ENCODE measurements around the gene EMILIN1.

The EMILIN1 gene

GRCh38 chr2:27078267-27079194, at the start of gene EMILIN1:
TSS of gene EMILIN1 (plus strand) at chr2:27078615. CDS start at chr2:27079066, 451 bp downstream.
- DNase-seq (ENCODE audit: low spot score): no peak

- DNase-seq (ENCODE audit: low spot score): no peak
Observed at GRCh38 chr2:27029051-27029450, 49.4 kb upstream of the EMILIN1 start.

DNA sequence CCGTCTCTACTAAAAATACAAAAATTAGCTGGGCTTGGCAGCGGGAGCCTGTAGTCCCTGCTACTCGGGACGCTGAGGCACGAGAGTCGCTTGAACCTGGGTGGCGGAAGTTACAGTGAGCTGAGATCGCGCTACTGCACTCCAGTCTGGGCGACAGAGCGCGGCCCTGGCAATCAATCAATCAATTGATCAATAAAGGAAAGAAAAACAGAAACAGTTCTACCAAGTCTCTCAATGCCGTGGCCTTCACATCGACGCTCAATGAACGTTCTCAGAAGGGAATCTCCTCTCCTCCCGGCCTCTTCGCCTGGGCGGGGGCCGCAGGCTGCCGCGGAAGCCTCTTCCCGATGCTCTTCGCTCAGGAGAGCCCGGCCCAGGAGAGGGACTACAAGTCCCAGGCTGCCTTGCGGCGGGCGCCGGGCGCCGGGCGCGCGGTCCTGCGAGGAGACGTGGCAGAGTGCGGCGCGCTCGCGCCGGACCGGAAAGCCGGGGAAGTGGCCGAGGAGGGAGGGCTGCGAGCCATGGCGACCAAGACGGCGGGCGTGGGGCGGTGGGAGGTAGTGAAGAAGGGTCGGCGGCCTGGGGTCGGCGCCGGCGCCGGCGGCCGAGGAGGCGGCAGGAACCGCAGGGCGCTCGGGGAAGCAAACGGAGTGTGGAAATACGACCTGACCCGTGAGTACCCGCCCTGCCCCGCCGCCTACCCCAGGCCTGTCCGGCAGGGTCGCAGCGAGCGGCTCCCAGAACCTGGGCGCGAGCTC, 45.7 kb upstream of the EMILIN1 start, which contains the start of gene TMEM214:
TSS of gene TMEM214 (plus strand) at position 471 of the 758 bp plus-strand sequence. CDS start at position 522, 51 bp downstream.
- DNase-seq (ENCODE audit: low spot score): peak; percentile 77

GRCh38 chr2:27033253-27033852, 45.1 kb upstream of the EMILIN1 start:
- no peak for DNase-seq (ENCODE audit: low spot score)

- DNase-seq (ENCODE audit: low spot score): no peak
Observed at GRCh38 chr2:27038012-27038411, 40.4 kb upstream of the EMILIN1 start.

- DNase-seq (ENCODE audit: low spot score): no peak
Observed at GRCh38 chr2:27038631-27039339, 39.6 kb upstream of the EMILIN1 start.

DNA sequence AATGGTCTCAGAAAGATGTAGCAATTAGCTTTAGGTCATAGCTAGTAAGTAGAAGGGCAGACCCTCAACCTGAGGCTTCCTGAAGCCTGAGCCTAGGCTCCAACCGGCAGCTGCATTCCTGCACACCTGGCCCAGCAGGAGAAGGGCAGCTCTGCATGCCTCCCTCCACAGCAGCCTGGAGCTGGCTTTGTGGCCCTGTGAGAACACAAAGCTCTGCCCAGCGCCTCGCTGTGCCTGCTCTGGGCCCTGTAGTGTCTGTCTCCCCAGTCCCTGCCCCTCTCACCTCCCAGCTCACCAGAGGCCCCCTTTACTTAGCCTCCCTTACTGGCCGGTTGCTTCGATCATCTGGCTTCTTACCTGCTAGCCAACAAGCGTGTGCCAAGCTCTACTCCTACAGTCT, 39.0 kb upstream of the EMILIN1 start:
- no peak for DNase-seq (ENCODE audit: low spot score)

GRCh38 chr2:27039871-27040270, 38.5 kb upstream of the EMILIN1 start:
- no peak for DNase-seq (ENCODE audit: low spot score)

GRCh38 chr2:27040282-27040681, 38.1 kb upstream of the EMILIN1 start:
- no peak for DNase-seq (ENCODE audit: low spot score)

DNA sequence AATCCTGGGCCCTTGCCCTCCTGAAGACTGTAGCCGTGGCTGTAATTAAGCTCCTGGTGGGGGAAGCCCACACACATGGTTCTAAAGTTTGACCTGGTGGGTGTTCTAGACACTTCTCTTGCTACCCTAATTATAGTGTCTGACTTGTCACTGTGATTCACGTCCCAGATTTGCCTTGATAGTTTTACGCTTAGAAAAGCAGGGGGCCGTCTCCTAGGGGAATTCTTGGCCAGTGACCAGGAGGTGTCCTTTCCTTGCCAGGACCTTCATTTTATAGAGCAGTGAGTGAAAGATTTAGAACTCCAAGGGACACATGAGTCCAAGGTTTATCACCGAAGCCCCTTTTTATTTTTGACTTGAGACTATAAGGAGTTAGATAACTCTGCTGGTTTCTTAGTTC, 36.7 kb upstream of the EMILIN1 start:
- no peak for DNase-seq (ENCODE audit: low spot score)

DNA sequence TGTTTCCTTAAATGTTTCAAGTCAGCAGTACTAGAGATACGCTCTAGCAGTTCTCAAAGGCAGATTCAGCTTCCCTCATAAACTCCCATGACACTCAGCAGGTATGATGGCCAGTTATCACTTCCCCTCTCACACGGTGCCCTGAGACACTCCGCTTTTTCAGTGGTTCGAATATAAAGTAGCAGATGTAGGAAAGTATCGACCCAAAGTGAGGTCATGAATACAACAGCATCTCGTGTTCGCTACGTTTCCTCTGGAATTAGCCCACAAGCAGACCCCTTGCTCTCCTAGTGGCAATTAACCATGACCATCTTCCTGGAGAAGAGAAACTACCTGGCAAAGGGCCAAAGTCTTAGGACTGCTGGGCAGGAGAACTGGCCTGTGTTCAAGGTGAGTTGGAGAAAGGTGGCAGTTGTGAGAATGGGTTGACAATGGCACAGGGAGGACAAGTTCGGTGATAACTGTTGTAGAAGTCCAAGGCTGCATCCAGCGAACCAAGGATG, 36.2 kb upstream of the EMILIN1 start:
- no peak for DNase-seq (ENCODE audit: low spot score)

DNA sequence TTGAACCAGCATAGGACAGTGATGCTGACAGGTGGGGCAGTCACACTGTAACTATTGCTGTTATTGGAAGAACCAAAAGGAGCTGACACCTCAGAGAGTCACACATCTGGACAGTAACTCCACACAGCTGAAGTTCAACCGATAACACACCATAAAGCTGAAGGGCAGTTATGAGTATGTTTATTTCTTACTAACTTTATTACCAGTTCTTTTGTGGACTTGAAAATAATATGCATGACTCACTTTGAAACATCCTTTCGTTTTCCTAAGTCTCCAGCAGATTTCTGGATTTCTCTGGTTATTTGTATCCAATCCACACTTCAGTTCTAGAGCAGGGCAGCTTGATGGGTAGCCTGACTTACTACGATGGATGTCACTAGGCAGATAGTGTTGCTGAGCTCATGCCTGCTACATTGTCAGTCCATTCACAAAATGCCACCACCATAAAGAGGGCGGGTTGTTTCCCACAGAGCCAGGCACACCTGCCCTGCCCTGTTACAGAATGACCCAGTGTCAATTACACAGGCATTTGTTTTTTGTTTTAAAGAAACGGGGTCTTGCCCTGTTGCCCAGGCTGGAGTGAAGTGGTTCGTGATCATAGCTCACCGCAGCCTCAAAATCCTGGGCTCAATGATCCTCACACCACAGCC, 35.3 kb upstream of the EMILIN1 start:
- no peak for DNase-seq (ENCODE audit: low spot score)

- DNase-seq (ENCODE audit: low spot score): peak; percentile 56
Observed at GRCh38 chr2:27049422-27050280, 28.8 kb upstream of the EMILIN1 start.

- peak; percentile 93 for DNase-seq (ENCODE audit: low spot score)
Observed at GRCh38 chr2:27050281-27050995, 28.0 kb upstream of the EMILIN1 start.

DNA sequence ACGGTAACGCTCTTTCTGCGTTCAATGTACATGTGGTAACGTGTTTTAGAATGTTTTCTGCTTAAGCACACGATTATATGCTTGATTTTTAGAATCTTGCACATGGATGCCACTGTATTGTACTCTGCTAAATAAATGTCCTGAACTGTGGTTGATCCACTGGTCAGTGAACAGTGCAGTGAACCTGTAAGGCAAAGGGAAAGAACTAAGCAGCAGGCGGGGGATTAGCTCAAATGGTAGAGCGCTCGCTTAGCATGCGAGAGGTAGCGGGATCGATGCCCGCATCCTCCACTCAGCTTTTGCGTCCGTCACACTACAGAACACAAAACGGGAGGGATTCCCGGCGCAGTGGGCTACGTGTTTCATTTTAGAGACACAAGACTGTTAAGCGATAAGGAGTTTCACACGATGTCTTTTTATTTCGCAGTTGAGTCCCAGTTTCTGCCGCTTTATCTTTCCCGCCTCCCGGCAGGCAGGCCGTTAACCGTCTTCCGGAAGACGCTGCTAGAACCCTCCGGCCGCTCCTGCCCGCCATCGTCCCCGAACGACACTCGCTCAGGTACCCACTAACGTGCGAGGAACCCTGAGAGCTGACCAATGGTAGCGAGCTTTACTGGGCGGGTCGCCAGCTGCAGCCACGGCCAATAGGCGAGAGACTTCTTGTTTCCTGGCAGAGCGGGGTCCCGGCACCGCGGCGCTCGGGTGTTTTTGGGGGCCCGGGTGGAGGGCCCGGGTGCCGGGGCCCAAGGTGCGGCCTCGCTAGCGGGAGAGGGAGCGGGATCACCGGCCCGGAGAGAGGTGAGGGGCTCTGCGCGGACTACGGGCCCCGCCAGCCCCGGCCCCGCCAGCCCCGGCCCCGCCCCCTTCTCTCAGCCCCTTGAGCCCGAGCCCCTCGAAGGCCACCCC, 27.2 kb upstream of the EMILIN1 start, which contains the start of gene AGBL5:
TSS of gene AGBL5 (plus strand) at position 673 of the 906 bp plus-strand sequence. CDS start 1,291 bp downstream, outside the sequence.
- DNase-seq (ENCODE audit: low spot score): peak; percentile 98

- peak; percentile 29 for DNase-seq (ENCODE audit: low spot score)
Observed at GRCh38 chr2:27051902-27052645, 26.3 kb upstream of the EMILIN1 start.

- DNase-seq (ENCODE audit: low spot score): no peak
Observed at GRCh38 chr2:27053321-27053720, 25.1 kb upstream of the EMILIN1 start.
